Medulla oblongata (tissue), 1 donor: ENCODE results near the gene SLIT3.

Source experiments
- DNase-seq: peaks from one replicate; pipeline ENCODE4 v3.0.0-alpha.2; 2015; ENCODE audit errors: extremely low spot score

The SLIT3 gene

DNA sequence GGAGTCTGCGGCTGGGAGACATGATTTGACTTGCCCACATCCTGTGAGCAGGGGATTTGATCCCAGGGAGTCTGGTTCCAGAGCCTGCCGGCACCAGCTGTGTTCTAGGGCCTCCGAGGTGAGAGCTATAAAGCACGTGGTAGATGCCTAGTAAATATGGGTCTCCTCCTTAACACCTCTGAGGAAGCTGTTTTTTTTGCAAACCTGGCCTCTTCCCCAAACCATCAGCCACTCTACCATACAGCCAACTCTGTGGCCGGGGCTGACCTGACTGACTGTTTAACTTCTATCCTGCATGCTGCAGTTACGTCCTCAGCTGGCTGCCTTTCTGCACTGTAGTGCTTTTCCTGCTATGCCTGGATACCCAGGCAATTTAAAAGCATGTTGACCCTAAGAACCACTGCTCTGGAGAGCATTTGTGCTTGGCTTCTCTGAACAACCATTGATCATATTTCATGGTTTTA lies 220.5 kb downstream of the SLIT3 start:
- DNase-seq, result no peak

DNA sequence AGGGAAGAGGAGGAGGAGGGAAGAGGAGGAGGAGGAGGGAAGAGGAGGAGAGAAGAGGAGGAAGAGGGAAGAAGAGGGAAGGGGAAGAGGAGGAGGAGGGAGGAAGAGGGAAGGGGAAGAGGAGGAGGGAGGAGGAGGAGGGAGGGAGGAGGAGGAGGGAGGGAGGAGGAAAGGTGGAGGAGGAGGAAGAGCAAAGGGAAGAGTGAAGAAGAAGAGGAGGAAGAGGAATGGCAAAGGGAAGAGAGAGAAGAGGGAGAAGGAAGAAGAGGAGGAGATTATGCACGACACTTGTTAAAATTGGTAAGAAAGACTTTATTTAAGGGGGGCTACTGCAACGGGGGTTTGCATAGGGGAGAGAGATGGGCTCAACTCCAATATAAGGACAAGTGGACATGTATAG lies 221.2 kb downstream of the SLIT3 start:
- DNase-seq, result no peak

DNA sequence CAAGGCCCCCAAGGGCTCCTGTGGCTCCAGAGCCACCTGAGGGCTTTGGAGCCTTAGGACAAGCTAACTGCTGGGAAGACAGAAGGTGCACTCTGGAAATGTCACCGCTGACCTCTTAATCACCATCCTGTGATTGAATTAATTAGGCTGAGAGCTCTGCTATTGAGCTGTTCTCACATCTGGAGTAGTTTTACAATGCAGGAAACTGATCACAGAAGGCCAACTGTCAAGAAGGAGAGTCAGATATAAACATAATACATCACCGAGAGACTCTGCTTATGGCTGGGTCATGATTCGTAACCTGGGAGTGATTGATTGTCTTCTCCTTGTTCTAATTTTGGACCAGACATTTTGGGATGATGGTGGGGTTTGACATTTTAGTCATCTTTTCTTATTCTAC lies 226.1 kb downstream of the SLIT3 start:
- no peak for DNase-seq

DNA sequence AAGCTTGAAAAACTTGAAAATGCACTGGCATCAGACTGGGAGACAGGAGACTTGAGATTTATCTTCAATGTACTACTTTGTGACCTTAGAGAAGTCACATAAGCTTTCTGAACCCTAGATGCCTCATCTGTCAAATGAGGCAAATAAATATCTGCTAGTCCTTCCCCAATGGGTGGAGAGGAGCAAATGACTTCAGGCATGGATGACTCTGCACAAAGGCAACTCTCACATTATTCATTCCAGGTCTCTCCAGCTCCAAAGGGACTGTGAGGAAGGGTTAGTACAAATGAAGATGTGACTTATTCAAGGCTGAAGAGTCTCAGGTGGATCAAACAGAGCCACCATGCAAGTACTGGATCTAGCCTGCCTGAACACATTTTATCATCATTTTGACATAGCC lies 228.7 kb downstream of the SLIT3 start:
- DNase-seq, result no peak

GRCh38 chr5:169070413-169070812 lies 230.5 kb downstream of the SLIT3 start:
- DNase-seq, result no peak

- DNase-seq, result no peak
Measured at GRCh38 chr5:169067751-169068173, 233.2 kb downstream of the SLIT3 start.

GRCh38 chr5:169065400-169065799 lies 235.5 kb downstream of the SLIT3 start:
- DNase-seq, result no peak

DNA sequence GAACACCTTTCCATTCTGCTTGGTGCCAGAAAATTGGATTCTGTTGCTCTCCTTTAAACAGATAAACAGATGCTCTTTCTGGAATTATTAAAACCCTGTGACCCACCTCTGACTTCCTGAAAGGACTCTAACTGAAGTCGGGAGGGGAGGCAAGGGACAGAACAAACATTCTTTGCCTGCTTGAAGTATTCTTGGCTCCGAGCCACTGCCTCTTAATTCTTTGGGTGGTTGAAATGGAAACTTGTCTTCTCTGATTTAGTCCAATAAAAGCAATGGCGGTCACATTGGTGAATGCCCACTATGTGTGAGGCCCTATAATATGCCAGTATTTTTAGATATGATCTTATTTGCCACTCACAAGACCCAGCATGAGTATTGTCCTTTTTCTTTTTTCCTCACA lies 236.8 kb downstream of the SLIT3 start:
- peak; percentile 19 for DNase-seq

DNA sequence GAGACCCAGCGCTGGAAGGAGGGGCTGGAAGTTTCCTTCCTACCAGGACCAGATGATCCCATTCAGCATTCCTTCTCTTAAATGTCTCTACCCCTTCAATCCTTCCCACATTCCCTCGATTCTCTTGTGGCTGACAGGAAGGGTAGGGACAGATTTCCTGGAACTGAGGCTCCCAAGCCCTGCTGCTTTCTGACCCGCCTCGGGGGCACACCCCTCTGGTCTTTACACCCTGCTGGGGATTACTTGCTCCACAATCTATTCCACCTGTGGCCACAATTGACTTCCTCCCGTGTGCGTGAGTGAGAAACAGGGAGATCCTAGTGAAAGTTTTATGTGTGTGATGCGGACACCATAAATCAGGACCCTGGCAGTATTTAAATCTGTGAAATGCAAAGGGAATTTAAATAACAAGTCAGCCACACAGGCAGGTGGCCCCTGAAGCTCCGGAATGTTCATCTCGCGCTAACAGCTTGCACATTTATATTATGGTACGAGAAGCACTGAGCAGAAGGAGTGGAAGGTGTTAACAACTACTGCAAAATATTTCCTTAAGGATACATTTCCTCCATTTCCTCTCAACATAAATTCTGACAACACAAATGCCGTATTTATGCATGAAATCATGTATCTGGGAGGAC lies 237.5 kb downstream of the SLIT3 start:
- no peak for DNase-seq

DNA sequence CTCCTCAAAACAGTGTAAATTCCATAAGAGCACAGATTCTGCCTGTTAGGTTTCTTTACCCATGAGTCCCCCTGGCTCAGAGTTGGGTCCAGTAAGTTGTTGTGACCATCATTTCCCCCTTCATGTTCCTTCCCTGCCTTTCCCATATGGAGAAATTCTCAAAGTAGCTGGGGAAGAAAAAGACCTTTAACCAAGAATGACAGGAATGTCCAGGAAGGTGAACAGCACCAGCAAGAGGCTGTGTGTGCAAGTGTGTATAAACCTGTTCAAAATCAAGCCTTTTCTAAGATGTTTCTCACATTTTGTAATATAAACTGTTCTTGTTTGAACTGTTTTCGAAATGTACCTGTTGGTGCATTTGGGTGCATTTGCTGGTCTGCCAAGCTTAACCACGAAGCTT lies 238.2 kb downstream of the SLIT3 start:
- DNase-seq, result no peak

GRCh38 chr5:169054506-169054905 lies 246.4 kb downstream of the SLIT3 start:
- DNase-seq, result no peak

DNA sequence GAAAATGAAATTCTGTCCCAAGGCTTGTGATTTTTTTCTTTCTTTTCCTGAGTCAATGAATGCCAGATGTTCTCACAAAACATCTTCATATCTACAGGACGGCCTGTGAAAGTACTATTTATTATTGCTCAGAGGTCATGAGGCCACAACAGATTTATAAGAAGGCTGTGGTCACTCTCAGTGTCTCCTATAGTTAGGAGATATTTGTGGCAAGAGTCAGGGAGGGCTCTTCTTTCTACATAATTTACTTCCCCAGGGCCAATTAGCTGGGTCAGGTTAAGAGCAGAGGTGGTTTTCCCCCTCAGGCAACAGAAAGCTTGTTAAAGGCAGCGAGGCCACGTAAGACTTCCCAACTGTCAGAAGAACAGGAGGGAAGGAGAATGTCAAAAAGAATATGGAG lies 248.7 kb downstream of the SLIT3 start:
- DNase-seq, result no peak

DNA sequence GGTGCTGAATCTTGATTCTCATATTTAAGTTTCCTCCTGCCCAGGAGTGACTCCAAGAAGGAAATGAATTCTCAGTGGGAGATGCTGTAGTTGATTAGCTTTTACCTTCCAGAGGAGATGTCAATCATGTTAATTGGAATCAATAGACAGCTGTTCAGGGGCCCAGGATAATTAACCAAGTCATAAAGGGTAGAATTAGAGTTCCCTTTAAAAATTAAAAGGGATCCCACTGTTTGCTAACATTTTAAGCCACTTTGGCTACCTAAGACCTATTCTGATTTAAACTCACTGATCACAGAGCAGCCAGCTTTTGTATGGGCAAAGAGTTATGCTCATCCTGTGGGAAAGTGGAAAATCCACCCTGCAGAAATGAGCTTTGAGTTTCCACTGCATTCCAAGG lies 249.6 kb downstream of the SLIT3 start:
- no peak for DNase-seq

- no peak for DNase-seq
Measured at GRCh38 chr5:169050636-169051035, 250.3 kb downstream of the SLIT3 start.

DNA sequence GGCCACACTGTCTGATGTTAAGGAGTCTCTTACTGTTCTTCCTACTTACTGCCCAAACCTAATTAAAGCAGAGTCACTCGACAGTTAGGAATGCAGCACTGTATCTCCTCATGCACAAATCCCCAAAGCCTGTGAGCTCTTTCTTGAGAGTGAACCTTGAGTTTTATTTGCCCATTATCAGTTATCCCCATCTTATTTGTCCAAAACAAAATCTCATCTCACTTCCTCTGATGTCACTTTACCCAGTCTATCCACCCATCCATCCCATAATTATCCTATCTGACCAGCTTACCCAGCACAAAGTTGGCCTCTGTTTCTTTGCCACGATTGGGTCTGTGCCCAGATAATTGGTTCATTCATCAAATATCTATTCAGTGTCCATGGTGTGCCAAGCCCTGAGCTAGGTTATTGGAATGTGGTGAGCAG lies 250.8 kb downstream of the SLIT3 start:
- DNase-seq, result peak; percentile 63

GRCh38 chr5:169049712-169050111 lies 251.2 kb downstream of the SLIT3 start:
- DNase-seq, result no peak

DNA sequence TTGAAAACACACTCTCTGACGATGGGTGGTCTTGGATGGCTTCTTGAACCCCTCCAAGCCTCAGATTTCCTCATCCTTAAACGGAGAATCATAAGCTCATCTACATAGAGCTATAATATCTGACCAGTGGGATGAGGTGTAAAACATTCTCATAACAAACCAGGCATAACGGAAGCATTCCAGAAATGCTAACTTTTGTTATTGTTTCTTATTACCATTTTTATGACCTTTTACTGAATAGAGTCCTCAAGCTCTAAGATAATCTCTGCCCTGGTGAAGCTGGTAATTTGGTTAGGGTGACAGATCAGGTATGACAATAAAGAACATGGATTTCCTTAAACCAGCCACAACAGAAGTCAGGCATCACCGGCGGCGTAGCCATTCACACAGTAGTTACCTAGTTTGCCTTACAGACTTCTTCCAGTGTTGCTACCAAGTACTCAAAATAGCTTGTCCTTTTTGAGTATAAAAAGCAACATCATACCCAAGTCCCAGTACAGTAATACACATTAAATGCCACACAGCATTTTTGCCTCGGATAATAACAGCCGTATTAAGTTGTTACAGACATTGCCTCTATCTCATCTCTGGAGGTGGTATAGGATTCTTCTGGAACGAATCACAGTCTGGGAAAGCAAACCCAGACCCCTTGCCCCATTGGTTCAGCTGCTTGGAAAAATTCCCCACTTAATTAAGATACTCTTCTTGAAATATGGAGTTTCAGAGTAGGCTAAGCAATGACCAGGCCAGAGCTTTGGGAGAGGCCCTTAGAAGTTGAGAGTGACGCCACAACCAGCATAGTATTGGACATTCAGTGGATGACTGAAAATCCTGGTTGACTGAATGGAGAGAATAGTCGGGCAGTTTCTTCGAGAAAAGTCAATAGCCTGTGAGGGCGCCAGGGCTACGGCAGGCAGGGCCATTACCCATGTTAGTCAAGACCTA lies 252.5 kb downstream of the SLIT3 start:
- no peak for DNase-seq

GRCh38 chr5:169044962-169045361 lies 256.0 kb downstream of the SLIT3 start:
- no peak for DNase-seq

GRCh38 chr5:169041180-169041579 lies 259.8 kb downstream of the SLIT3 start:
- no peak for DNase-seq

DNA sequence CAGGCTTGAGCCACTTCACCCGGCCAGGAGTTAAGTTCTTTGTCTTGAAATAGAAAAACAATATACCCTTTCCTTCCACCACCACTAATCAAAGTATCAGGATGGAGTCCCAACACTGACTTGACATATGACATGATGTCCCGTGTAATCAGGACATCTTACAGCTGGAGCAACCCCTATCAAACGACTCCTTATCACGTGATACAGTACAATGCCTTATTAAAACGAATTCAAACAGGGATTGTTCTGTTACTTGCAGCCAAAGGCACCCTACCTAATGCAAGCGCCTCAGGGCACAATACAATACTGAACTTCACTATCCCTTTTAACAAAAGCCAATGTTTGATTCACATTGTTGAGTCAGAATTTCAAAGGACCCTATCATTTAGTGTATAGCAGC lies 261.3 kb downstream of the SLIT3 start:
- no peak for DNase-seq

- no peak for DNase-seq
Measured at GRCh38 chr5:169037466-169037865, 263.5 kb downstream of the SLIT3 start.

- no peak for DNase-seq
Measured at GRCh38 chr5:169036079-169036805, 264.7 kb downstream of the SLIT3 start.
